ENCODE data around the gene NOXA1.
A peak's percentile ranks its signal among the peaks of the same experiment; 100 is the strongest.

Gene NOXA1, protein sequence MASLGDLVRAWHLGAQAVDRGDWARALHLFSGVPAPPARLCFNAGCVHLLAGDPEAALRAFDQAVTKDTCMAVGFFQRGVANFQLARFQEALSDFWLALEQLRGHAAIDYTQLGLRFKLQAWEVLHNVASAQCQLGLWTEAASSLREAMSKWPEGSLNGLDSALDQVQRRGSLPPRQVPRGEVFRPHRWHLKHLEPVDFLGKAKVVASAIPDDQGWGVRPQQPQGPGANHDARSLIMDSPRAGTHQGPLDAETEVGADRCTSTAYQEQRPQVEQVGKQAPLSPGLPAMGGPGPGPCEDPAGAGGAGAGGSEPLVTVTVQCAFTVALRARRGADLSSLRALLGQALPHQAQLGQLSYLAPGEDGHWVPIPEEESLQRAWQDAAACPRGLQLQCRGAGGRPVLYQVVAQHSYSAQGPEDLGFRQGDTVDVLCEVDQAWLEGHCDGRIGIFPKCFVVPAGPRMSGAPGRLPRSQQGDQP

DNA sequence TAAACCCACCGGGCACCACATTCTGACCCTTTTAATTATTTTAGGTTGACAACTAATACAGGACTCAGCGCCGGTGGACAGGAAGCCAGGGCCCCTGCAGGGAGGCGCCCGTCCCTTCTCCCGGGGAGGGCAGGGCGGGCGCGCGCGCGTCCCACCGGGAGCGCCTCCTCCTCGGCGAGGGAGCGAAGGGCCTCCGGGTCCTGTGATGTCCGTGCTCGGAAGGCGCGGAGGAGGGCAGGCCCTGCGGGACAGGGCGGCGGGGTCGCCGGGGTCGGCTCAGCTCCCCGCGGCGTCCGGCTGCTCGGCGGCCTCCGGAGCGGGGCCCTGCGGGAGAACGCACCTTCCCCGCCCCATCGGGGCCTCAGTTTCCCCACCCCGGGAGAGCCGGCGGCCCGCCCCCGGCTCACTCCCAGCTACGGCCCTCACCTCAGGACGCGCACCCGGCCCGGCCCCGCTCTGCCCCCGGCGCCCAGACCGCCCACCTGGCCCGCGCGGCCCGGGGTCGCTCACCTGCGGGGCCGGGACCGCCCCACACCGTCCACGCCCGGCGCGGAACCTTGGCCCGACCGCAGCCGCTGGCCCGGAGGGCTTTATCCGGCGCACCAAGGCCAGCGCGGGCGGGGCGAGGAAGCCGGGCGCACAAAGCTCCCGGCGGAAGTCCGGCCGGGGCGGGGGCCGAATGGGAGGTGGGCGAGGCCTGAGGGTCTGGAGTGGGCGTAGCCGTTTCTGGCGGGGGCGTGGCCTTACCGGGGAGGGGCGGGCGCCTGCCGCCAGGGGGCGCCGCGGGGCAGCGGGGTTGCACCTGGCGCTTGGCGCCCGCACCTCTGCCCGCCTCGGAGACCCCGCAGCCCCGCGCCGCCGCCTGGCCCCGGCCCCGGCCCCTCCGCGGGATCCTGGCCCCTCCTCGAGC is at the start of gene NOXA1, which contains the start of gene EXD3:
Gene NOXA1, plus strand, starts transcription at position 790 of the 910 bp plus-strand sequence. CDS start 137 bp downstream, outside the sequence.
Gene EXD3, minus strand, starts transcription at position 559 of the 910 bp plus-strand sequence. CDS start 27,805 bp downstream, outside the sequence.
- Histone ChIP-seq H3K4me3 (ENCODE audit: low read depth, low read length) (peak within 1 kb of the TSS; percentile 85), H3K36me3 (ENCODE audit: control insufficient read depth in 2 of 2, insufficient read depth in 1 of 2, low read length in 2 of 2) (no peaks in the 10 kb centered on the region; a peak in 1 of 3 replicates), H3K27ac (ENCODE audit: extremely low read depth, low read depth, low read length) (peak within 1 kb of the TSS; percentile 86), H3K9me3 (ENCODE audit: control insufficient read depth, insufficient read depth, low read depth, low read length) (no peaks in the 10 kb centered on the region), H3K4me1 (ENCODE audit: control insufficient read depth, insufficient read depth, low read length) (peaks cover 9% of the 10 kb centered on the region)
- POLR2A ChIA-PET: interaction anchor here (0.6 to 2.1 kb wide), 31 partner anchors 8 to 353 kb away, joined by 3 to 27 read pairs (median 5); partner anchors contain the start of genes ENTPD8, MRPL41, NELFB and NRARP
- CTCF ChIA-PET: interaction anchor here (0.6 to 4.0 kb wide), 32 partner anchors 8 to 1316 kb away, joined by 3 to 35 read pairs (median 4); partner anchors contain the start of genes EHMT1 and ENTPD8
- TF ChIP-seq, protein P1, sequence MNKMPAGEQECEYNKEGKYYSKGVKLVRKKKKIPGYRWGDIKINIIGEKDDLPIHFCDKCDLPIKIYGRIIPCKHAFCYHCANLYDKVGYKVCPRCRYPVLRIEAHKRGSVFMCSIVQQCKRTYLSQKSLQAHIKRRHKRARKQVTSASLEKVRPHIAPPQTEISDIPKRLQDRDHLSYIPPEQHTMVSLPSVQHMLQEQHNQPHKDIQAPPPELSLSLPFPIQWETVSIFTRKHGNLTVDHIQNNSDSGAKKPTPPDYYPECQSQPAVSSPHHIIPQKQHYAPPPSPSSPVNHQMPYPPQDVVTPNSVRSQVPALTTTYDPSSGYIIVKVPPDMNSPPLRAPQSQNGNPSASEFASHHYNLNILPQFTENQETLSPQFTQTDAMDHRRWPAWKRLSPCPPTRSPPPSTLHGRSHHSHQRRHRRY (tag by site-specific recombination; IDR thresholded peaks at IDR 0.05): no peak
- TF ChIP-seq ZNF785 (tag by site-specific recombination; IDR thresholded peaks at IDR 0.05) (no peak), ZNF366 (tag by site-specific recombination; conservative IDR thresholded peaks at IDR 0.05) (no peak), KLF1 (tag by site-specific recombination; IDR thresholded peaks at IDR 0.05) (peak; percentile 85), KLF16 (tag by site-specific recombination; IDR thresholded peaks at IDR 0.05) (peak; percentile 95), KLF9 (tag by site-specific recombination; IDR thresholded peaks at IDR 0.05; ENCODE audit: low read depth) (peak; percentile 97), ZNF155 (tag by site-specific recombination; IDR thresholded peaks at IDR 0.05) (no peak), MEIS1 (CRISPR knock-in tag; IDR thresholded peaks at IDR 0.05; ENCODE audit: borderline replicate concordance) (no peak), BCL11A (tag by site-specific recombination; IDR thresholded peaks at IDR 0.05; ENCODE audit: low read depth) (no peak), GLIS2 (tag by site-specific recombination; IDR thresholded peaks at IDR 0.05) (peak; percentile 65), ZNF223 (tag by site-specific recombination; IDR thresholded peaks at IDR 0.05) (no peak), ZNF239 (tag by site-specific recombination; IDR thresholded peaks at IDR 0.05) (no peak), ZNF184 (tag by site-specific recombination; IDR thresholded peaks at IDR 0.05) (peak; percentile 68; the same call in 1 of the 2 replicates), ZNF16 (tag by site-specific recombination; IDR thresholded peaks at IDR 0.05; ENCODE audit: low read depth) (no peak), ZNF114 (tag by site-specific recombination; IDR thresholded peaks at IDR 0.05) (no peak), ZNF132 (tag by site-specific recombination; IDR thresholded peaks at IDR 0.05; ENCODE audit: borderline replicate concordance) (no peak), ZNF561 (tag by site-specific recombination; IDR thresholded peaks at IDR 0.05; ENCODE audit: borderline replicate concordance) (peak; percentile 54; the same call in 1 of the 2 replicates), ZNF501 (tag by site-specific recombination; IDR thresholded peaks at IDR 0.05) (peak; percentile 50; the same call in 1 of the 2 replicates), KLF10 (tag by site-specific recombination; IDR thresholded peaks at IDR 0.05) (peak; percentile 86), ZBTB48 (tag by site-specific recombination; IDR thresholded peaks at IDR 0.05) (no peak), ZNF510 (tag by site-specific recombination; IDR thresholded peaks at IDR 0.05; ENCODE audit: insufficient replicate concordance) (no peak), ZNF324 (tag by site-specific recombination; IDR thresholded peaks at IDR 0.05) (peak; percentile 75)
- TF ChIP-seq, protein P2, sequence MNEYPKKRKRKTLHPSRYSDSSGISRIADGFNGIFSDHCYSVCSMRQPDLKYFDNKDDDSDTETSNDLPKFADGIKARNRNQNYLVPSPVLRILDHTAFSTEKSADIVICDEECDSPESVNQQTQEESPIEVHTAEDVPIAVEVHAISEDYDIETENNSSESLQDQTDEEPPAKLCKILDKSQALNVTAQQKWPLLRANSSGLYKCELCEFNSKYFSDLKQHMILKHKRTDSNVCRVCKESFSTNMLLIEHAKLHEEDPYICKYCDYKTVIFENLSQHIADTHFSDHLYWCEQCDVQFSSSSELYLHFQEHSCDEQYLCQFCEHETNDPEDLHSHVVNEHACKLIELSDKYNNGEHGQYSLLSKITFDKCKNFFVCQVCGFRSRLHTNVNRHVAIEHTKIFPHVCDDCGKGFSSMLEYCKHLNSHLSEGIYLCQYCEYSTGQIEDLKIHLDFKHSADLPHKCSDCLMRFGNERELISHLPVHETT (tag by site-specific recombination; IDR thresholded peaks at IDR 0.05): no peak
- TF ChIP-seq, protein P3, sequence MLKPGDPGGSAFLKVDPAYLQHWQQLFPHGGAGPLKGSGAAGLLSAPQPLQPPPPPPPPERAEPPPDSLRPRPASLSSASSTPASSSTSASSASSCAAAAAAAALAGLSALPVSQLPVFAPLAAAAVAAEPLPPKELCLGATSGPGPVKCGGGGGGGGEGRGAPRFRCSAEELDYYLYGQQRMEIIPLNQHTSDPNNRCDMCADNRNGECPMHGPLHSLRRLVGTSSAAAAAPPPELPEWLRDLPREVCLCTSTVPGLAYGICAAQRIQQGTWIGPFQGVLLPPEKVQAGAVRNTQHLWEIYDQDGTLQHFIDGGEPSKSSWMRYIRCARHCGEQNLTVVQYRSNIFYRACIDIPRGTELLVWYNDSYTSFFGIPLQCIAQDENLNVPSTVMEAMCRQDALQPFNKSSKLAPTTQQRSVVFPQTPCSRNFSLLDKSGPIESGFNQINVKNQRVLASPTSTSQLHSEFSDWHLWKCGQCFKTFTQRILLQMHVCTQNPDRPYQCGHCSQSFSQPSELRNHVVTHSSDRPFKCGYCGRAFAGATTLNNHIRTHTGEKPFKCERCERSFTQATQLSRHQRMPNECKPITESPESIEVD (tag by site-specific recombination; IDR thresholded peaks at IDR 0.05): no peak
- TF ChIP-seq, protein P4, sequence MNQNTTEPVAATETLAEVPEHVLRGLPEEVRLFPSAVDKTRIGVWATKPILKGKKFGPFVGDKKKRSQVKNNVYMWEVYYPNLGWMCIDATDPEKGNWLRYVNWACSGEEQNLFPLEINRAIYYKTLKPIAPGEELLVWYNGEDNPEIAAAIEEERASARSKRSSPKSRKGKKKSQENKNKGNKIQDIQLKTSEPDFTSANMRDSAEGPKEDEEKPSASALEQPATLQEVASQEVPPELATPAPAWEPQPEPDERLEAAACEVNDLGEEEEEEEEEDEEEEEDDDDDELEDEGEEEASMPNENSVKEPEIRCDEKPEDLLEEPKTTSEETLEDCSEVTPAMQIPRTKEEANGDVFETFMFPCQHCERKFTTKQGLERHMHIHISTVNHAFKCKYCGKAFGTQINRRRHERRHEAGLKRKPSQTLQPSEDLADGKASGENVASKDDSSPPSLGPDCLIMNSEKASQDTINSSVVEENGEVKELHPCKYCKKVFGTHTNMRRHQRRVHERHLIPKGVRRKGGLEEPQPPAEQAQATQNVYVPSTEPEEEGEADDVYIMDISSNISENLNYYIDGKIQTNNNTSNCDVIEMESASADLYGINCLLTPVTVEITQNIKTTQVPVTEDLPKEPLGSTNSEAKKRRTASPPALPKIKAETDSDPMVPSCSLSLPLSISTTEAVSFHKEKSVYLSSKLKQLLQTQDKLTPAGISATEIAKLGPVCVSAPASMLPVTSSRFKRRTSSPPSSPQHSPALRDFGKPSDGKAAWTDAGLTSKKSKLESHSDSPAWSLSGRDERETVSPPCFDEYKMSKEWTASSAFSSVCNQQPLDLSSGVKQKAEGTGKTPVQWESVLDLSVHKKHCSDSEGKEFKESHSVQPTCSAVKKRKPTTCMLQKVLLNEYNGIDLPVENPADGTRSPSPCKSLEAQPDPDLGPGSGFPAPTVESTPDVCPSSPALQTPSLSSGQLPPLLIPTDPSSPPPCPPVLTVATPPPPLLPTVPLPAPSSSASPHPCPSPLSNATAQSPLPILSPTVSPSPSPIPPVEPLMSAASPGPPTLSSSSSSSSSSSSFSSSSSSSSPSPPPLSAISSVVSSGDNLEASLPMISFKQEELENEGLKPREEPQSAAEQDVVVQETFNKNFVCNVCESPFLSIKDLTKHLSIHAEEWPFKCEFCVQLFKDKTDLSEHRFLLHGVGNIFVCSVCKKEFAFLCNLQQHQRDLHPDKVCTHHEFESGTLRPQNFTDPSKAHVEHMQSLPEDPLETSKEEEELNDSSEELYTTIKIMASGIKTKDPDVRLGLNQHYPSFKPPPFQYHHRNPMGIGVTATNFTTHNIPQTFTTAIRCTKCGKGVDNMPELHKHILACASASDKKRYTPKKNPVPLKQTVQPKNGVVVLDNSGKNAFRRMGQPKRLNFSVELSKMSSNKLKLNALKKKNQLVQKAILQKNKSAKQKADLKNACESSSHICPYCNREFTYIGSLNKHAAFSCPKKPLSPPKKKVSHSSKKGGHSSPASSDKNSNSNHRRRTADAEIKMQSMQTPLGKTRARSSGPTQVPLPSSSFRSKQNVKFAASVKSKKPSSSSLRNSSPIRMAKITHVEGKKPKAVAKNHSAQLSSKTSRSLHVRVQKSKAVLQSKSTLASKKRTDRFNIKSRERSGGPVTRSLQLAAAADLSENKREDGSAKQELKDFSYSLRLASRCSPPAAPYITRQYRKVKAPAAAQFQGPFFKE (tag by site-specific recombination; IDR thresholded peaks at IDR 0.05; ENCODE audit: borderline replicate concordance): no peak

Measured in HEK293 (cell line).